Activated naive CD8-positive, alpha-beta T cell treated with anti-CD3 and anti-CD28 coated beads, Interleukin-2, amount 50 U/mL, for 16 hours (primary cell): ENCODE measurements around the gene USP47.
A peak's percentile ranks its signal among the peaks of the same experiment; 100 is the strongest.

Experiments used
- DNase-seq: peaks from one replicate; pipeline ENCODE4 v3.0.0-alpha.2; 2020; ENCODE audit warnings: low read depth, low spot score

Gene USP47

DNA sequence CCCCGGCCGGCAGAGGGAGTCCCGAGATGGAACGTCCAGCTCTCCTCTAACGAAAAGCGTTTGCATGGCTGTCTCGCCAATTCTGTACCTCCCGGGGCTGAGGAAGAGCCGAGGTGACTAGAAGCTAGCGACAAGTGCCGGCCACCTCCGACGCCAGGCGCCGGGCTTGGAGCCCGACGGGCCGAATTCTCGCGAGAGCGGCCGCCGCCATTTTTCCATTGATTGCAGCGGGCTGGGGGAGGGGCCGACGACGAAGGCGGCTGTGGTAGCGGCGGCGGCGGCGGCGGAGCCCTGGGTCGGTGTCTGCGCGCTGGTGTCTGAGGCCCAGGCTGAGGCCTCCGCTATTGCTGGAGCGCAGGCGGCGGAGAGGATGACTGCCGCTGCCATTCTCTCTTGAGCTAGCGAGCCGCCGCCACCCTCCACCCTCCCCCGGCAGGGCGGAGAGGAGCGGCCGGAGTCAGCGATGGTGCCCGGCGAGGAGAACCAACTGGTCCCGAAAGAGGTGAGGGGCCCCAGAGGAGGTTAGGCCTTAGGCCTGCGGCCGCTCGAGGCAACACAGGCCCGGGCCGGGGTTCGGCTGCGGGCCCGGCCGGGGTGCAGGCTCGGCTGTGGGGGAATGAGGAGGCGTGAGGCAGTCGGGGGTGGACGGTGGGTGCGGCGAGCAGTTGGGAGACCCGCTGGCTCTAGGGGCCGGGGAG lies at the start of gene USP47:
USP47 (plus strand) TSS at position 250 of the 698 bp plus-strand sequence; CDS start at position 464, 214 bp downstream.
- DNase-seq: peak; percentile 86

DNA sequence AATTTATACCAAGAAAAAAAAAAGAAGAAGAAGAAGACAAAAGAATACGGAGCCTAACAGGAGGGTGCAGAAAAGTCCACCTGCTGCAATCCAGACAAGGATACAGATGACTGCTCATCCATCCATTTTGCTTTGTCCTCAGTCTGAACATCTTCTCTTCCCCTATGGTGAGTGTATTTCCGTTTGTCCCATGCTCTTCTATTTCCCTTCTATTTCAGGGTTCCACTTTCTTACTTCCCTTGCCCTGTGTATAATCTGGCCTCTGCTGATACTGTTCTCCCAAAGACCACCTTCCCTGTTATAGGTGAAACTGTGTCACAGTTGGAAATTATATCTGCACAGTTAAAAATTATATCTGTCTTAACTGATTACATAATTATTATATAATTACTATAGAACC lies 48.7 kb upstream of the USP47 start:
- no peak for DNase-seq

DNA sequence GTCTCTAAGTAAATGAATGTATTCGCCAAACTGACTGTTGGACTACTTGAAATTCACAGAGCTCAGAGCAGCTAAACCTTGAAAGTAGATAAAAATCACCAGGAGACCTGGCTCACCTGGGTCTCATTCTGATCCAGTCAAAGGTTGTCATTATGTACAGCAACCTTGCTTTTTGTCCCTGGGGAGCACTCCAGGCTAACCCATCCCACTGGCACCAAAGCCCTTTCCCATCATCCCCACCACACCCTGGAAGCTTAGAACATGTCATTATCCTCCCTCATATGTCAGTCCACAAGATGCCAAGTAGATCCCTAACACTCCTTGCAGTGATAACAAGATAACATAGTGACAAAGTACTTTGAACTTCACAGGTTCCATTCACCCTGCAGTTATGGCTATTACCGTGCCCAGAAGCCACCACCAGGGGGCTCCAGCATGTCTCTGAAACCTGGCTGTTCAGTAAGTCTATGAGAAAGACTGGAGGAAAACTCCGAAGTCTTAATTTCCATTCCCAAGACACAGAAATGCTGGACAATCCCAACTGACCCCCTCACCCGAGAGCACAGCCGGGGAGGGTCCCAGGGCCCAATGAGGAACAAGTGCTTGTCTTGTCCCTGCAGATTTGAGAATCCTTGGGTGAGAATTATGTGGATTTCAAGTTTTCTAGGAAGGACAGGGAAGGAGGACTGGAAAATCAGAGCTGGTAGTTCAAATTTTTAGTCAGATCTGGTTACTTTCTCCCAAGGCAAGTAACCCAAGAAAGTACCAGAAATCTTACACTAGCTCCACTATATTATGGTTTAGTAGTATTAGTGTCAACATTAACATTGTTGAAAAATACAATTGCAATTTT lies 43.0 kb upstream of the USP47 start:
- peak; percentile 37 for DNase-seq

- no peak for DNase-seq
These were observed 36.5 kb upstream of the USP47 start for GRCh38 chr11:11805228-11805627.

DNA sequence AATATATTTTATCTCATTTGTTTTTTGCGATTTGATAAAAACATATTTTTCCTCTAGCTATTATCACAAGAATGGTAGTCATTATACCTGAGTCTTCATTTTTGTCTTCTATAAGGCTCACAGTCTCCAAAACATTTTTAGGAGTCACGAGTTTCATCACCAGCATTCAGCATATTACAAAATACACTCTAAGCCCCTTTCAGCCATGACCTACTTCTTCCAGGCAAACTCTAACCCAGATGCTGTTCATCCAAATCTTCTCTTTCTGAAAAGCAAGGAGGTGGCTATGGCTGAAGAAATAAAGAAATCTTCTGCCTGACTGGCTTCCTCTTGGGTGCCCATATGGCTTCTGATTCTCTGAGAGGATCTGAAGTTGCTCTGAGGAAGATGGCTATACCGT lies 35.7 kb upstream of the USP47 start:
- no peak for DNase-seq

GRCh38 chr11:11806586-11806985 lies 35.2 kb upstream of the USP47 start:
- DNase-seq: no peak

GRCh38 chr11:11807811-11808782 lies 33.7 kb upstream of the USP47 start:
- no peak for DNase-seq

DNA sequence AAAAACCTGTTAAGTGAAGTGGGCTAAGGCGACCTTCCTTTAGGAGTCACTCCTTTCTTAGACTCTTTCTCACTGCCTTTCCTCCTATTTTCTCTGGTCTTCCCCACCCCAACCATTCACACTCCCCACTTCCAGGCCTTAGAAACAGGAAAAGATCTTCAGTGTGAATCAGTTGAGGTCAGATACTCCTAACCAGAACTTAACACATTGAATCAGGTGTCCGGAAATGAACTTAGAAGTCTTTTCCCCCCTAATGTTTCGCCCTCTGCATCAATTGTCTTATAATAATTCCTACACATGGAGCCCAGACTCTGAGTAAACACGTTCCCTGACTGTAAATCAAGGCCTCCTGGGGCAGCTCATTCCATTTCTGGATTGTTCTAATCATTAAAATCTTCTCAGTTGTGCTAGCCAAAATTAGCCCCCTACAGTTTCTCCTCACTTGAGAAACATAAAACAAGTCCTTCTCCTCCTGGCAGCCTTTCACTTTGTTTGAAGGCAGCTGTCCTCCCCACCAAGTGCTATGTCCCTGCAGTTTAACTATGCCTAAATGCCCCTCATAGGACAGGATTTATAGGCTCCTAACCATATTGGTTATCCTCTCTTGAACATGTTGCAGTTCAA lies 32.7 kb upstream of the USP47 start:
- DNase-seq: no peak

- DNase-seq: no peak
These were observed 30.7 kb upstream of the USP47 start for GRCh38 chr11:11810764-11811726.

- no peak for DNase-seq
These were observed 28.3 kb upstream of the USP47 start for GRCh38 chr11:11813288-11813962.

DNA sequence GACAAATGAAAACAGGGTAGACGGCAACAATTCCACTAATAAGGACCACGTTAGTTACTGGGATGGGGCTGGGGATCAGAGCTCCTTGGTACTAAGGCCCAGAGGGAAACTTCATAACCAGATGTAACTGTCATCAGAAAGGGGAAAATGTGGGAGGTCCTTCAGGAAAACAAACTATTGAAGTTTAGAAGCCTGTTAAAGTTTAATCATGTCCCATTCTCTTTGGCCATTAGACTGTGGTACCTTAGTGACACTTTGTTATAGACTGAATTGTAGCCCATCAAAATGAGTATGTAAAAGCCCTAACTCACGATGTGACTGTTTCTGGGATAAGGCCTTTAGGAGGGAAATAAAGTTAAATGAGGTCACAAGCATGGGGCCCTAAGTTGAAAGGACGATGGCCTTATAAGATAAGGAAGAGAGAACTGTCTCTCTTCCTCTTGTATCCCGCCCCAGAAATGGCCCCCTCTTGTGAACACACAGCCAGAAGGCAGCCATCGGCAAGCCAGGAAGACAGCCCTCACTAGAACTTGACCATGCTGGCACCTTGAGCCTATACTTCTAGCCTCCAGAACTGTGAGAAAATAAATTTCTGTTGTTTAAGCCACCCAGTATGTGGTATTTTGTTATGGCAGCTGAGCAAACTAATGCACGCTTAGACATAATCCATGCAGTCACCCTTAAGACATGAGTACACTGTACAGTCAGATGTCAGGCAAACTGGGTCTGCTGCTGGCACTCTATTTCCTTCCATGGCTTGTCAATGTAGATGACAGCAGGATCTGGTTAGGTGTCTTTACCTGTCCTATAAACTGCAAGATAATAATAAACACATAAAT lies 26.9 kb upstream of the USP47 start:
- no peak for DNase-seq

- DNase-seq: no peak
These were observed 25.1 kb upstream of the USP47 start for GRCh38 chr11:11816511-11817314.

- DNase-seq: no peak
These were observed 23.8 kb upstream of the USP47 start for GRCh38 chr11:11817957-11818356.

DNA sequence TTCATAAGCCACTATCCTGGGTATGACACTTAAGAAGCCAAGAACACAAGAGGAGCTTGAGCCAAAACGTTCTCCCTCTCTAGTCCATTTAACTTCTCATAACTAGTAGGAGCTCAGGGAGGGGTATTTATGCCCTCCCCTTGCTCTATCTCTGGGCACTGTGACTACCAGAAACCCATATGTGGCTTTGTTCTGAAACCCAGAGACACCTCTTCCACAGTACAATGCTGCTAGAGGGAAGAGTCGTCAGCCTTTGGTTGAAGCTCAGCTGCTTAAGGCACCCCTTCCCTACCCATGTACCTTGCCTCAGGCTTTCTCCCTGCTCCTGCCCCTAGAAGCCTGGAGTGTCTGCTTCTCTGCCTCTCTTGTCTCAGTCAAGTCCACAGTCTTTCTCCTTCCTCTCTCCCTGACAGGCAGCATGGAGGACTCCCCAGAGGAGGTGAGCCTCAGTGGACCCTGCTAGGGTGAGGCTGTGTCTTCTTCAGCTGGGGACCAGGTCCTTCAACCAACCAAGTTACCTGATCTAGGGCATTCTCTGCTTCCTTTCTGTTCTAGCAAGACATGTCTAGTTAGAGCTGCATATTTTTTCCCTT lies 23.1 kb upstream of the USP47 start:
- no peak for DNase-seq

DNA sequence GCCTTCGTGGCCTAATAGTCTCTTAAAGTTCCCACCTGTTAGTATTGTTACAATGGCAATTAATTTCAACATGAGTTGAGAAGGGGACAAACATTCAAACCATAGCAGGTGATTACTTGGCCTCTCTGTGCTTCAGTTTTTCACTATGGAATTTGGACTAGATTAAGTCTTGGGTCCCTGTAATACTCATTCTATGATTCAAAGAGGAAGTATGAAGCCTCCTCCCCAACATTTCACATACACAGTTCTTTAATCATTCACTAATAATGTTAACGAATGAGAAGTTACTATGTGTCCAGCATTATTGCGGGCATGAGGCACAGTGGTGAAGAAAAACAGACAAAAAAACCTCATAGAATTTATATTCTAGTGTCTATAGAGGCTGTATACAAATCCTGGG lies 19.9 kb upstream of the USP47 start:
- DNase-seq: no peak

DNA sequence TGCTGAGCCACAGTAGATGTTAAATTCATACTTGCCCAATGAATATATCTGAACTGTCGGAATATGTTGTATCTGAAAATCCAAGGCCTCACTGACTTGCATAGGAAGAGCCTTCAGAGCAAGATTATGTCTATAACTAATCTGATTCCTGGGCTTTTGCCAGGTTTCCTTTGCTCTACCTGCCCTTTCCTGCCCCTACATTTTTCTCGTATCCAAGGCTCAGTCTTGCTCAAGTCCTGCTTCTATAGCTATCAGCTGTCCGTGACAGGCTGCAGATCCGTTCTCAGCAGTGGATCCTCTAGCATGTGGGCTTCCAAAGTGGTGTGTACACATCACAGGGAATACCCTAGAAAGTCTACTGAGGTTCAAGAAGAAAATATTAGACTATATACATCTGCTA lies 18.8 kb upstream of the USP47 start:
- DNase-seq: no peak

- DNase-seq: no peak
These were observed 15.5 kb upstream of the USP47 start for GRCh38 chr11:11826260-11826659.
